Choroid plexus epithelial cell (primary cell): Measurements from ENCODE around the gene ADAM12.

Experiments used
- DNase-seq: peaks from one replicate; pipeline ENCODE4 v3.0.0-alpha.2; 2010; ENCODE audit warnings: low read depth
- H3K4me3 ChIP-seq: 2 replicates; pipeline ENCODE4 v1.5.1; 2011; ENCODE audit warnings: low read depth, mild to moderate bottlenecking, control low read depth, low read length, moderate library complexity
- CTCF ChIP-seq: conservative IDR thresholded peaks from 2 replicates; pipeline ENCODE4 v1.5.1; 2011; ENCODE audit warnings: low read depth, mild to moderate bottlenecking, control low read depth, inconsistent platforms, low read length, moderate library complexity

The ADAM12 gene

GRCh38 chr10:126421756-126422256 lies 33.5 kb upstream of the ADAM12 start:
- no peak overlapping the region for H3K4me3 ChIP-seq
- DNase-seq, result peak; percentile 98
- no peak for TF ChIP-seq CTCF

GRCh38 chr10:126420567-126421300 lies 32.5 kb upstream of the ADAM12 start:
- TF ChIP-seq CTCF, result no peak
- no peak overlapping the region for H3K4me3 ChIP-seq
- peak; percentile 13 for DNase-seq

- no peak for DNase-seq
- no peak overlapping the region for H3K4me3 ChIP-seq
- TF ChIP-seq CTCF, result no peak
These were observed 29.0 kb upstream of the ADAM12 start for GRCh38 chr10:126417220-126417825.

DNA sequence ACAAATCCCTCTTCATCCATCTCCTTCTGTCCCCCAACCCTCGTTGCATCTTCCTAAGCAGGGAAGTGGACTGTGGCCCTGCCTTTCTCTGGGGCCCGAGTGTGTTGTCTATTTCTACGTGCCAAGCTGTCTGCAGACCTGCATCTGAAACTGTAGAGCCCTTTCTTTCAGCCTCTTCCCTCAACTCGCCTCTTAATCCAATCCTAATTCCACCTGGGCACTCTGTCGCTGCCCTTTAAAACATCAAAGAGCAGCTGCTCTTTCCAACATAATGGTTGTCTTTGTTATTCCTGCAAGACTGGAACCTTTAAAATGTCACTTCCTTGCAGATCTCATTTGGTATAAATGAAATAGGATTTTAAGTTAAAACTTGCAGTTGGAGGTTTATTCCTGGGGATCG lies 21.5 kb upstream of the ADAM12 start:
- no peak for DNase-seq
- no peak for TF ChIP-seq CTCF
- H3K4me3 ChIP-seq, result no peak overlapping the region

DNA sequence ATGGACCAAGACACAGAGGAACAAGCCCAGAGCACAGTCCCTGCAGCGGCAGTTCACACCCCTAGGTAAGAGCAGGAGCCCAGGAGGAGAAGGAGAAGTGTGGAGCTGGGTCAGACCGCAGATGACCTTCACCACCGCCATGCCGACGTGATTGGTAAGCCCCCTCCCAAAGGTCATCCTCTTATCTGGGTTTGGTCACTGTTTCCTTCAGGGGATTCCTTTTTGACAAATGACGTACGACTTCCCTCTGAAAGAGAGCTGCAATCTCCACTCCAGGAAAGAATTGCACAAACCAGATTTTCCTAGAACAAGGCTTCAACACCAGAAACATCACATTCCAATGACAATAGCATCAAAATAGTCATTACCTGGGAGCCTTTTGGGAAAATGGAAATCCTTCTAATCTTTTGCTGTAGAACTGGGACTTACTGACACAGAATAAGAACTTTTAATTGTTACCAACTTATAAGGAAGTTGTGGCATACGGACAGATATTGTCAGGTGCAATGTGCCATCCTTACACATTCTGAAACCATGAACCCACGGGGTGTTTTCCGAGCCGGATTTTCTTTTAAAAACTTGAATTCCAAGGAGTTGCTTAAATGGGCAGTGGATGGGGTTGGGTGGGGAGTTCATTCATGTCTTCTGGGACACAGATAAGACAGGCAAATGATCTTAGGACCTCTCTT lies 20.8 kb upstream of the ADAM12 start:
- no peak for DNase-seq
- no peak for TF ChIP-seq CTCF
- no peak overlapping the region for H3K4me3 ChIP-seq

GRCh38 chr10:126407831-126408230 lies 19.6 kb upstream of the ADAM12 start:
- H3K4me3 ChIP-seq, result no peak overlapping the region
- no peak for DNase-seq
- no peak for TF ChIP-seq CTCF
